Stimulated activated CD8-positive, alpha-beta memory T cell treated with anti-CD3 and anti-CD28 coated beads, Interleukin-4, amount 100 ng/mL, for 48 hours (primary cell): Measurements from ENCODE around the gene TXNRD3.
A peak's percentile ranks its signal among the peaks of the same experiment; 100 is the strongest.

Experiments used
- DNase-seq: peaks from one replicate; pipeline ENCODE4 v3.0.0-alpha.2; 2020

Gene TXNRD3

GRCh38 chr3:126654571-126655383 is at the start of gene TXNRD3:
TXNRD3 (minus strand) TSS chr3:126655124.
- peak; percentile 88 for DNase-seq

- DNase-seq, result peak; percentile 96
Measured at GRCh38 chr3:126703512-126704493, 48.9 kb upstream of the TXNRD3 start, which contains the start of gene CHCHD6. CHCHD6 (plus strand) TSS chr3:126704240; CDS start chr3:126704313, 73 bp downstream.

GRCh38 chr3:126699011-126699410 is 44.1 kb upstream of the TXNRD3 start:
- no peak for DNase-seq

GRCh38 chr3:126696701-126697267 is 41.9 kb upstream of the TXNRD3 start:
- DNase-seq, result no peak

GRCh38 chr3:126693921-126694320 is 39.0 kb upstream of the TXNRD3 start:
- DNase-seq, result no peak

GRCh38 chr3:126692858-126693257 is 37.9 kb upstream of the TXNRD3 start:
- DNase-seq, result no peak

- DNase-seq, result no peak
Measured at GRCh38 chr3:126691765-126692164, 36.8 kb upstream of the TXNRD3 start.

GRCh38 chr3:126685493-126685892 is 30.6 kb upstream of the TXNRD3 start:
- DNase-seq, result no peak

GRCh38 chr3:126685021-126685420 is 30.1 kb upstream of the TXNRD3 start:
- DNase-seq, result no peak

- DNase-seq, result no peak
Measured at GRCh38 chr3:126684218-126684751, 29.4 kb upstream of the TXNRD3 start.

- DNase-seq, result no peak
Measured at GRCh38 chr3:126683069-126683468, 28.1 kb upstream of the TXNRD3 start.

- no peak for DNase-seq
Measured at GRCh38 chr3:126682009-126682408, 27.1 kb upstream of the TXNRD3 start.

- DNase-seq, result no peak
Measured at GRCh38 chr3:126680667-126681055, 25.7 kb upstream of the TXNRD3 start.

GRCh38 chr3:126679831-126680666 is 25.1 kb upstream of the TXNRD3 start:
- DNase-seq, result no peak

- peak; percentile 92 for DNase-seq
Measured at GRCh38 chr3:126679318-126679751, 24.4 kb upstream of the TXNRD3 start.

GRCh38 chr3:126678693-126679317 is 23.9 kb upstream of the TXNRD3 start:
- no peak for DNase-seq

GRCh38 chr3:126677862-126678503 is 23.1 kb upstream of the TXNRD3 start:
- no peak for DNase-seq

- DNase-seq, result no peak
Measured at GRCh38 chr3:126676919-126677705, 22.2 kb upstream of the TXNRD3 start.

- no peak for DNase-seq
Measured at GRCh38 chr3:126672741-126673140, 17.8 kb upstream of the TXNRD3 start.

GRCh38 chr3:126672340-126672739 is 17.4 kb upstream of the TXNRD3 start:
- no peak for DNase-seq
